Measurements from ENCODE around the gene UXS1. TPM values are rescaled to one million over a fixed set of nuclear protein-coding genes. Genes with fewer than 3 reads are reported as not detected.
"Not testable (repeated sequence)": the region's sequence is repeated elsewhere in the genome, so short reads cannot be mapped to it uniquely, and the experiment has no call there.

The UXS1 gene
- total and polyA plus RNA-seq, 2 donors (not counting 1 experiment from before 2014, with no cell fraction given): 20.3 to 44.8 TPM

DNA sequence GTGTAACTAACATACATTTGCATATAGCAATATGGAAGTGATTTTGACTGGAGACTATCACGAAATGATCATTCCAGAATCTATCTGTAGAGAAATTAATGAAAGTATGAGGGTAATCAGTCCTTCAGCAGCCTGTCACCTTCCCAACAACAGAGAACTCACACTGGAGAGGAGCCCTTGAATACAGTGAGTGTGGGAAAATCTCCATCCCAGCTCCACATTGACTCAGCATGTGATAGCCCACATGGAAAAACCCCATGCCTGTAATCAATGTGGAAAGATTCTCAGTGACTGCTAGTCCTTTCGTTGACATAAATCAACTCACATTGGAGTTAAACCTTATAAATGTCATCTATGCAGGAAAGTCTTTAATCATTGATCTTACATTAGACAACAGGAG is 13.1 kb upstream of the UXS1 start:
- Mint-ChIP-seq H3K27me3 (no peaks in the 10 kb centered on the region), H3K4me1 (no peaks in the 10 kb centered on the region), H3K27ac (no peak overlapping the region), H3K9me3 (ENCODE audit: insufficient read depth) (peaks cover 3% of the 10 kb centered on the region), H3K4me3 (no peak overlapping the region)
- intact Hi-C loops (cut with micrococcal nuclease): no loop called here
- TF ChIP-seq EZH2 (IDR thresholded peaks at IDR 0.05; ENCODE audit: borderline replicate concordance, insufficient read depth, low read depth, low read length, poor library complexity, severe bottlenecking): no peak
- TF ChIP-seq, protein P1, sequence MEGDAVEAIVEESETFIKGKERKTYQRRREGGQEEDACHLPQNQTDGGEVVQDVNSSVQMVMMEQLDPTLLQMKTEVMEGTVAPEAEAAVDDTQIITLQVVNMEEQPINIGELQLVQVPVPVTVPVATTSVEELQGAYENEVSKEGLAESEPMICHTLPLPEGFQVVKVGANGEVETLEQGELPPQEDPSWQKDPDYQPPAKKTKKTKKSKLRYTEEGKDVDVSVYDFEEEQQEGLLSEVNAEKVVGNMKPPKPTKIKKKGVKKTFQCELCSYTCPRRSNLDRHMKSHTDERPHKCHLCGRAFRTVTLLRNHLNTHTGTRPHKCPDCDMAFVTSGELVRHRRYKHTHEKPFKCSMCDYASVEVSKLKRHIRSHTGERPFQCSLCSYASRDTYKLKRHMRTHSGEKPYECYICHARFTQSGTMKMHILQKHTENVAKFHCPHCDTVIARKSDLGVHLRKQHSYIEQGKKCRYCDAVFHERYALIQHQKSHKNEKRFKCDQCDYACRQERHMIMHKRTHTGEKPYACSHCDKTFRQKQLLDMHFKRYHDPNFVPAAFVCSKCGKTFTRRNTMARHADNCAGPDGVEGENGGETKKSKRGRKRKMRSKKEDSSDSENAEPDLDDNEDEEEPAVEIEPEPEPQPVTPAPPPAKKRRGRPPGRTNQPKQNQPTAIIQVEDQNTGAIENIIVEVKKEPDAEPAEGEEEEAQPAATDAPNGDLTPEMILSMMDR (IDR thresholded peaks at IDR 0.05): no peak
- no peaks in the 10 kb centered on the region for H3K4me1 ChIP-seq (ENCODE audit: control insufficient read depth in 2 of 2, insufficient read depth in 2 of 2, low read length in 2 of 2)
- no peak for ATAC-seq (ENCODE audit: low read depth)
- no CpG with 5 or more reads among the region's 2 CpGs for WGBS (ENCODE audit: insufficient coverage)
- no peak overlapping the region for H3K4me2 ChIP-seq (replicated peaks; ENCODE audit: low read depth, low read length, poor library complexity, severe bottlenecking)
- no peak overlapping the region for H2AFZ ChIP-seq (ENCODE audit: insufficient read depth, low read depth, low read length, poor library complexity, severe bottlenecking)
- H3K9me3 ChIP-seq (ENCODE audit: control extremely low read depth in 1 of 3, control insufficient read depth in 2 of 3, insufficient read depth in 1 of 3, low read length in 2 of 3): no peaks in the 10 kb centered on the region
- no peak overlapping the region for H3K27ac ChIP-seq (ENCODE audit: low read length in 2 of 2)
- ChIA-PET POLR2A (no interaction called here), CTCF (no interaction called here)
- H3K36me3 ChIP-seq (replicated peaks in 1 of 2; ENCODE audit: control extremely low read depth in 1 of 2, control insufficient read depth in 1 of 2, extremely low read depth in 1 of 2, insufficient read depth in 2 of 2, low read length in 1 of 2): no peaks in the 10 kb centered on the region
- H3K9ac ChIP-seq (ENCODE audit: low read length): no peak overlapping the region
- peaks cover 0 to 5% (median 1%) of the 10 kb centered on the region in 4 experiments for H3K27me3 ChIP-seq (replicated peaks in 1 of 4; ENCODE audit: control extremely low read depth in 1 of 4, control insufficient read depth in 3 of 4, insufficient read depth in 4 of 4, low read length in 3 of 4)
- no peak for DNase-seq
- no peaks in the 10 kb centered on the region for H3K79me2 ChIP-seq (ENCODE audit: control insufficient read depth, insufficient read depth, low read length)
- no peak overlapping the region for H3K4me3 ChIP-seq (ENCODE audit: control extremely low read depth in 1 of 5, extremely low read depth in 1 of 5, insufficient read depth in 1 of 5, low read depth in 2 of 5, low read length in 4 of 5)
- H4K20me1 ChIP-seq (ENCODE audit: control insufficient read depth, insufficient read depth, low read length, poor library complexity, severe bottlenecking): no peaks in the 10 kb centered on the region

DNA sequence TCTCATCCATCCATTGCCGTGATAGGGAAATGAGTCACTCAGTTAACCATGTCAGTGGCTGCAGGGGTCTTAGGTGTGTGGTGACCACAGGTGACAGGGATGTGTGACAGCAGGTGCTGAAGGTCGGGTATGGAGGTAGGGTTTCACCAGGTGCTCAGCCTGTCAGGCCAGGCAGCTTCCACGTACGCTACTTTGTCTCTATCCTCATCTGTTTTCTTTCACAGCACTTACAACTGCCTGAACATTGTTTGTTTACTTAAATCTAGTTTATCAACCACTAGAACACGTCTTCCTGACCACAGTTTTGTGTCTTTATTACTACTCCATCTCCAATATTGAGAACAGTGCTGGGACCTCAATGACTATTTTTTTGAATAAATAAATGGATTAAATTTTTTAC is 11.4 kb upstream of the UXS1 start:
- ChIA-PET CTCF (no interaction called here), POLR2A (no interaction called here)
- H3K27ac Mint-ChIP-seq: no peak overlapping the region
- no peaks in the 10 kb centered on the region for H3K27me3 Mint-ChIP-seq
- DNase-seq: no peak
- H3K9me3 Mint-ChIP-seq (ENCODE audit: insufficient read depth): peaks cover 3% of the 10 kb centered on the region
- Histone ChIP-seq H2AFZ (ENCODE audit: insufficient read depth, low read depth, low read length, poor library complexity, severe bottlenecking) (no peak overlapping the region), H3K36me3 (replicated peaks in 1 of 2; ENCODE audit: control extremely low read depth in 1 of 2, control insufficient read depth in 1 of 2, extremely low read depth in 1 of 2, insufficient read depth in 2 of 2, low read length in 1 of 2) (no peaks in the 10 kb centered on the region), H3K27me3 (replicated peaks in 1 of 4; ENCODE audit: control extremely low read depth in 1 of 4, control insufficient read depth in 3 of 4, insufficient read depth in 4 of 4, low read length in 3 of 4) (peaks cover 0 to 5% (median 1%) of the 10 kb centered on the region in 4 experiments), H3K27ac (ENCODE audit: low read length in 2 of 2) (no peak overlapping the region), H3K9ac (ENCODE audit: low read length) (no peak overlapping the region), H3K4me1 (ENCODE audit: control insufficient read depth in 2 of 2, insufficient read depth in 2 of 2, low read length in 2 of 2) (no peaks in the 10 kb centered on the region), H4K20me1 (ENCODE audit: control insufficient read depth, insufficient read depth, low read length, poor library complexity, severe bottlenecking) (no peaks in the 10 kb centered on the region), H3K4me3 (ENCODE audit: control extremely low read depth in 1 of 5, extremely low read depth in 1 of 5, insufficient read depth in 1 of 5, low read depth in 2 of 5, low read length in 4 of 5) (no peak overlapping the region), H3K9me3 (ENCODE audit: control extremely low read depth in 1 of 3, control insufficient read depth in 2 of 3, insufficient read depth in 1 of 3, low read length in 2 of 3) (no peaks in the 10 kb centered on the region), H3K79me2 (ENCODE audit: control insufficient read depth, insufficient read depth, low read length) (no peaks in the 10 kb centered on the region), H3K4me2 (replicated peaks; ENCODE audit: low read depth, low read length, poor library complexity, severe bottlenecking) (no peak overlapping the region)
- intact Hi-C loops (cut with micrococcal nuclease): no loop called here
- no peaks in the 10 kb centered on the region for H3K4me1 Mint-ChIP-seq
- no peak overlapping the region for H3K4me3 Mint-ChIP-seq
- TF ChIP-seq, protein P1 (IDR thresholded peaks at IDR 0.05): no peak
- TF ChIP-seq EZH2 (IDR thresholded peaks at IDR 0.05; ENCODE audit: borderline replicate concordance, insufficient read depth, low read depth, low read length, poor library complexity, severe bottlenecking): no peak
- ATAC-seq (ENCODE audit: low read depth): no peak
- no CpG with 5 or more reads among the region's 5 CpGs for WGBS (ENCODE audit: insufficient coverage)

DNA sequence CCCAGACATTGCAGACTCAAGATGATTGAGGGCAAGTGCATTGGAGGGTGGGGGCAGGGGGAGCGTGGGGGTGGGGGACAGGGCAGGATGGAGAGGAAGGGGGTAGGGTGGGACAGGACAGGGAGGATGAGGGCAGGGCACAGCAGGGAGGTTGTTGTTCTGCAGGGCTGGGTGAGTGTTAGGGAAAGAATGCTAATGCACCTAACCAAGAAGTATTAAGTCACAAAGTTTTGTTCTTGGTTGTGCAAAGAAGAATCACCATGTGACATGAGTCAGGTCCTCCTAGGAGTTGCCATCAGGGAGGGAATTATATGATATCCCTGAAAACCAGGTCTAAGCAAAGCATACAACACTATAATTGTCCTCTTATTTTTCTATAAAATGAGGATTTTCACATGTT is 10.4 kb upstream of the UXS1 start:
- H3K4me2 ChIP-seq (replicated peaks; ENCODE audit: low read depth, low read length, poor library complexity, severe bottlenecking); intact Hi-C loops (cut with micrococcal nuclease); H3K27ac Mint-ChIP-seq; H3K79me2 ChIP-seq (ENCODE audit: control insufficient read depth, insufficient read depth, low read length); H3K27ac ChIP-seq (ENCODE audit: low read length in 2 of 2); H3K9ac ChIP-seq (ENCODE audit: low read length); H2AFZ ChIP-seq (ENCODE audit: insufficient read depth, low read depth, low read length, poor library complexity, severe bottlenecking); H3K4me3 ChIP-seq (ENCODE audit: control extremely low read depth in 1 of 5, extremely low read depth in 1 of 5, insufficient read depth in 1 of 5, low read depth in 2 of 5, low read length in 4 of 5); H3K9me3 Mint-ChIP-seq (ENCODE audit: insufficient read depth); H4K20me1 ChIP-seq (ENCODE audit: control insufficient read depth, insufficient read depth, low read length, poor library complexity, severe bottlenecking); ATAC-seq (ENCODE audit: low read depth); H3K9me3 ChIP-seq (ENCODE audit: control extremely low read depth in 1 of 3, control insufficient read depth in 2 of 3, insufficient read depth in 1 of 3, low read length in 2 of 3); H3K4me1 ChIP-seq (ENCODE audit: control insufficient read depth in 2 of 2, insufficient read depth in 2 of 2, low read length in 2 of 2); H3K4me3 Mint-ChIP-seq; POLR2A ChIA-PET; H3K27me3 Mint-ChIP-seq; H3K36me3 ChIP-seq (replicated peaks in 1 of 2; ENCODE audit: control extremely low read depth in 1 of 2, control insufficient read depth in 1 of 2, extremely low read depth in 1 of 2, insufficient read depth in 2 of 2, low read length in 1 of 2); H3K27me3 ChIP-seq (replicated peaks in 1 of 4; ENCODE audit: control extremely low read depth in 1 of 4, control insufficient read depth in 3 of 4, insufficient read depth in 4 of 4, low read length in 3 of 4); DNase-seq; H3K4me1 Mint-ChIP-seq; CTCF ChIA-PET: not testable (repeated sequence)
- WGBS (ENCODE audit: insufficient coverage): no CpG with 5 or more reads among the region's 1 CpG
